Measurements from ENCODE around the gene NSF.
"Not testable (repeated sequence)": the region's sequence is repeated elsewhere in the genome, so short reads cannot be mapped to it uniquely, and the experiment has no call there.

The NSF gene

GRCh38 chr17:46591332-46591731 lies 863 bp downstream of the NSF start:
- not testable (repeated sequence) for H3K27me3 ChIP-seq (ENCODE audit: insufficient read depth, low read length, poor library complexity); H3K56ac ChIP-seq (ENCODE audit: low read length); H3K4me3 ChIP-seq (ENCODE audit: low read length); H3K79me1 ChIP-seq (ENCODE audit: low read length); H3K23ac ChIP-seq (ENCODE audit: low read length); H3K4ac ChIP-seq (ENCODE audit: low read depth, low read length); H4K5ac ChIP-seq (ENCODE audit: low read length); H3K18ac ChIP-seq (ENCODE audit: low read length); H2AK5ac ChIP-seq (ENCODE audit: low read length); H2BK15ac ChIP-seq (replicated peaks; ENCODE audit: low read depth); H3K9ac ChIP-seq (ENCODE audit: low read length); H3K79me2 ChIP-seq (ENCODE audit: control insufficient read depth, insufficient read depth, low read length); DNase-seq; H2BK120ac ChIP-seq (ENCODE audit: low read depth, low read length); H4K8ac ChIP-seq (ENCODE audit: low read depth, low read length); H3K36me3 ChIP-seq (ENCODE audit: control insufficient read depth, insufficient read depth, low read length); H2BK5ac ChIP-seq (ENCODE audit: low read length); H3K4me2 ChIP-seq (ENCODE audit: low read length); H3K27ac ChIP-seq (ENCODE audit: low read depth, low read length); H3K4me1 ChIP-seq (ENCODE audit: control insufficient read depth, low read depth, low read length)
- no CpG with 5 or more reads among the region's 7 CpGs for WGBS (ENCODE audit: extremely low coverage, insufficient coverage, low lambda C conversion rate)

DNA sequence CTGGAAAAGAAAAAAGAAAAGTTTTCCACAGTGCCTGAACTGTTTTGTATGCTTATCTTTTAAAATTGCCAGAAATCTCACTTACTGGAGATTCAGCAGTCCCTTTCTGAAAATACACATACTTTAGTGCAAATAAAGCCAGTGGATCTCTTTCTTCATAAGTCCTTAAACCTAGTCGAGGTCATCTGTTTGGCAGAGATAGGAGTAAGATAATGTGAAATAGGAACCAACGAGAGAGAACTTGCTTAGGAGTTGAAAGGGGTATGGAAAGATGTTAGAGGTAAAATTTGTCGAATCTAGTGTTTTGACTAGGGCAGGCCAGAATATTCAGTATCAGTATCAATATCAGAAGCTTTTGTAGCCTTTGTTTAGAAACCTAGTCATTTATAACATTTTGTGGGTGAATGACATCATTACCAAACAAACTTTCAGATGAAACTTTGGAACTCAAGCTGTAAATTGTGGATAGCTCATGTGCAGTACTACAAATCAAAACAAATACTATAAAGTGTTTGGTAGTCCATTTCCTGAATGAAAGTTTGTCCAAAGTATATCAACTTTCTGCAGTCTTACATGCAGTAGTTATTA lies 8.0 kb downstream of the NSF start:
- H3K4ac ChIP-seq (ENCODE audit: low read depth, low read length); H3K23ac ChIP-seq (ENCODE audit: low read length); H3K4me3 ChIP-seq (ENCODE audit: low read length); H3K79me2 ChIP-seq (ENCODE audit: control insufficient read depth, insufficient read depth, low read length); H3K27ac ChIP-seq (ENCODE audit: low read depth, low read length); H4K5ac ChIP-seq (ENCODE audit: low read length); H2BK120ac ChIP-seq (ENCODE audit: low read depth, low read length); H3K79me1 ChIP-seq (ENCODE audit: low read length); H2BK15ac ChIP-seq (replicated peaks; ENCODE audit: low read depth); H3K18ac ChIP-seq (ENCODE audit: low read length); H3K36me3 ChIP-seq (ENCODE audit: control insufficient read depth, insufficient read depth, low read length); H2BK5ac ChIP-seq (ENCODE audit: low read length); H3K56ac ChIP-seq (ENCODE audit: low read length); H2AK5ac ChIP-seq (ENCODE audit: low read length); H4K8ac ChIP-seq (ENCODE audit: low read depth, low read length); H3K4me1 ChIP-seq (ENCODE audit: control insufficient read depth, low read depth, low read length); H3K4me2 ChIP-seq (ENCODE audit: low read length); DNase-seq; H3K27me3 ChIP-seq (ENCODE audit: insufficient read depth, low read length, poor library complexity); H3K9ac ChIP-seq (ENCODE audit: low read length): not testable (repeated sequence)
- no CpG with 5 or more reads among the region's 3 CpGs for WGBS (ENCODE audit: extremely low coverage, insufficient coverage, low lambda C conversion rate)

DNA sequence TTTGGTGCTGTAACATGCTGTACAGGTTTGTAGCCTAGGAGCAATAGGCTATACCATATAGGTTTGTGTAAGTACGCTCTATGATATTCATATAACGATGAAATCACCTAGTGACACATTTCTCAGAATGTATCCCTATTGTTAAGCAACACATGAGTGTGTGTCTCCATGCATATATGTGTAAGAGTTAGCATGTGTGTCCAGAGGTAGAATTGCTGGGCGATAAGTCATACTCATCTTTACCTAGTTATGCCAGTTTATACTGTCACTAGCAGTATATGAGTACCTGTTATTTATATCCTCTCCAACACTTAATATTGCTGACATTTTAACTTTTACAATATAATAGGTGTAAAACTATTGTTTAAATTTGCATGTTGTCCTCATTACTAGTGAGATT lies 10.3 kb downstream of the NSF start:
- H3K4me2 ChIP-seq (ENCODE audit: low read length); H3K79me2 ChIP-seq (ENCODE audit: control insufficient read depth, insufficient read depth, low read length); H3K4me3 ChIP-seq (ENCODE audit: low read length); H3K36me3 ChIP-seq (ENCODE audit: control insufficient read depth, insufficient read depth, low read length); DNase-seq; H2BK5ac ChIP-seq (ENCODE audit: low read length); H3K23ac ChIP-seq (ENCODE audit: low read length); H3K27ac ChIP-seq (ENCODE audit: low read depth, low read length); H3K56ac ChIP-seq (ENCODE audit: low read length); H3K18ac ChIP-seq (ENCODE audit: low read length); H4K8ac ChIP-seq (ENCODE audit: low read depth, low read length); H3K4ac ChIP-seq (ENCODE audit: low read depth, low read length); H2AK5ac ChIP-seq (ENCODE audit: low read length); H3K4me1 ChIP-seq (ENCODE audit: control insufficient read depth, low read depth, low read length); H3K9ac ChIP-seq (ENCODE audit: low read length); H2BK15ac ChIP-seq (replicated peaks; ENCODE audit: low read depth); H3K27me3 ChIP-seq (ENCODE audit: insufficient read depth, low read length, poor library complexity); H2BK120ac ChIP-seq (ENCODE audit: low read depth, low read length); H3K79me1 ChIP-seq (ENCODE audit: low read length); H4K5ac ChIP-seq (ENCODE audit: low read length): not testable (repeated sequence)
- WGBS (ENCODE audit: extremely low coverage, insufficient coverage, low lambda C conversion rate): no CpG with 5 or more reads among the region's 3 CpGs

GRCh38 chr17:46603125-46603524 lies 12.7 kb downstream of the NSF start:
- H3K23ac ChIP-seq (ENCODE audit: low read length); H3K9ac ChIP-seq (ENCODE audit: low read length); H3K27ac ChIP-seq (ENCODE audit: low read depth, low read length); H2BK5ac ChIP-seq (ENCODE audit: low read length); H3K79me1 ChIP-seq (ENCODE audit: low read length); H3K27me3 ChIP-seq (ENCODE audit: insufficient read depth, low read length, poor library complexity); H3K56ac ChIP-seq (ENCODE audit: low read length); H3K4me3 ChIP-seq (ENCODE audit: low read length); H4K5ac ChIP-seq (ENCODE audit: low read length); H3K4ac ChIP-seq (ENCODE audit: low read depth, low read length); H2AK5ac ChIP-seq (ENCODE audit: low read length); H3K4me1 ChIP-seq (ENCODE audit: control insufficient read depth, low read depth, low read length); H3K18ac ChIP-seq (ENCODE audit: low read length); H3K4me2 ChIP-seq (ENCODE audit: low read length); DNase-seq; H3K79me2 ChIP-seq (ENCODE audit: control insufficient read depth, insufficient read depth, low read length); H4K8ac ChIP-seq (ENCODE audit: low read depth, low read length); H2BK15ac ChIP-seq (replicated peaks; ENCODE audit: low read depth); H2BK120ac ChIP-seq (ENCODE audit: low read depth, low read length); H3K36me3 ChIP-seq (ENCODE audit: control insufficient read depth, insufficient read depth, low read length): not testable (repeated sequence)

GRCh38 chr17:46611304-46611703 lies 20.8 kb downstream of the NSF start:
- not testable (repeated sequence) for H3K9ac ChIP-seq (ENCODE audit: low read length); H3K79me1 ChIP-seq (ENCODE audit: low read length); H3K4me1 ChIP-seq (ENCODE audit: control insufficient read depth, low read depth, low read length); H3K79me2 ChIP-seq (ENCODE audit: control insufficient read depth, insufficient read depth, low read length); H3K27me3 ChIP-seq (ENCODE audit: insufficient read depth, low read length, poor library complexity); H3K56ac ChIP-seq (ENCODE audit: low read length); H3K4me3 ChIP-seq (ENCODE audit: low read length); H2BK120ac ChIP-seq (ENCODE audit: low read depth, low read length); H3K4ac ChIP-seq (ENCODE audit: low read depth, low read length); H3K36me3 ChIP-seq (ENCODE audit: control insufficient read depth, insufficient read depth, low read length); H3K23ac ChIP-seq (ENCODE audit: low read length); H2BK5ac ChIP-seq (ENCODE audit: low read length); H2BK15ac ChIP-seq (replicated peaks; ENCODE audit: low read depth); H4K5ac ChIP-seq (ENCODE audit: low read length); H3K27ac ChIP-seq (ENCODE audit: low read depth, low read length); DNase-seq; H4K8ac ChIP-seq (ENCODE audit: low read depth, low read length); H3K18ac ChIP-seq (ENCODE audit: low read length); H2AK5ac ChIP-seq (ENCODE audit: low read length); H3K4me2 ChIP-seq (ENCODE audit: low read length)
- WGBS (ENCODE audit: extremely low coverage, insufficient coverage, low lambda C conversion rate): no CpG with 5 or more reads among the region's 2 CpGs

- not testable (repeated sequence) for H2BK5ac ChIP-seq (ENCODE audit: low read length); H2BK15ac ChIP-seq (replicated peaks; ENCODE audit: low read depth); H4K5ac ChIP-seq (ENCODE audit: low read length); H3K56ac ChIP-seq (ENCODE audit: low read length); H3K4ac ChIP-seq (ENCODE audit: low read depth, low read length); H3K27ac ChIP-seq (ENCODE audit: low read depth, low read length); H3K9ac ChIP-seq (ENCODE audit: low read length); H3K79me2 ChIP-seq (ENCODE audit: control insufficient read depth, insufficient read depth, low read length); H2AK5ac ChIP-seq (ENCODE audit: low read length); H3K4me2 ChIP-seq (ENCODE audit: low read length); H3K36me3 ChIP-seq (ENCODE audit: control insufficient read depth, insufficient read depth, low read length); H4K8ac ChIP-seq (ENCODE audit: low read depth, low read length); H3K27me3 ChIP-seq (ENCODE audit: insufficient read depth, low read length, poor library complexity); H3K4me1 ChIP-seq (ENCODE audit: control insufficient read depth, low read depth, low read length); H3K4me3 ChIP-seq (ENCODE audit: low read length); DNase-seq; H3K18ac ChIP-seq (ENCODE audit: low read length); H2BK120ac ChIP-seq (ENCODE audit: low read depth, low read length); H3K79me1 ChIP-seq (ENCODE audit: low read length); H3K23ac ChIP-seq (ENCODE audit: low read length)
- no CpG with 5 or more reads among the region's 1 CpG for WGBS (ENCODE audit: extremely low coverage, insufficient coverage, low lambda C conversion rate)
Measured at GRCh38 chr17:46613876-46614275, 23.4 kb downstream of the NSF start.
